Measurements from ENCODE around the gene BPNT1.
"Not testable (repeated sequence)": the region's sequence is repeated elsewhere in the genome, so short reads cannot be mapped to it uniquely, and the experiment has no call there.

BPNT1 gene, protein sequence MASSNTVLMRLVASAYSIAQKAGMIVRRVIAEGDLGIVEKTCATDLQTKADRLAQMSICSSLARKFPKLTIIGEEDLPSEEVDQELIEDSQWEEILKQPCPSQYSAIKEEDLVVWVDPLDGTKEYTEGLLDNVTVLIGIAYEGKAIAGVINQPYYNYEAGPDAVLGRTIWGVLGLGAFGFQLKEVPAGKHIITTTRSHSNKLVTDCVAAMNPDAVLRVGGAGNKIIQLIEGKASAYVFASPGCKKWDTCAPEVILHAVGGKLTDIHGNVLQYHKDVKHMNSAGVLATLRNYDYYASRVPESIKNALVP

DNA sequence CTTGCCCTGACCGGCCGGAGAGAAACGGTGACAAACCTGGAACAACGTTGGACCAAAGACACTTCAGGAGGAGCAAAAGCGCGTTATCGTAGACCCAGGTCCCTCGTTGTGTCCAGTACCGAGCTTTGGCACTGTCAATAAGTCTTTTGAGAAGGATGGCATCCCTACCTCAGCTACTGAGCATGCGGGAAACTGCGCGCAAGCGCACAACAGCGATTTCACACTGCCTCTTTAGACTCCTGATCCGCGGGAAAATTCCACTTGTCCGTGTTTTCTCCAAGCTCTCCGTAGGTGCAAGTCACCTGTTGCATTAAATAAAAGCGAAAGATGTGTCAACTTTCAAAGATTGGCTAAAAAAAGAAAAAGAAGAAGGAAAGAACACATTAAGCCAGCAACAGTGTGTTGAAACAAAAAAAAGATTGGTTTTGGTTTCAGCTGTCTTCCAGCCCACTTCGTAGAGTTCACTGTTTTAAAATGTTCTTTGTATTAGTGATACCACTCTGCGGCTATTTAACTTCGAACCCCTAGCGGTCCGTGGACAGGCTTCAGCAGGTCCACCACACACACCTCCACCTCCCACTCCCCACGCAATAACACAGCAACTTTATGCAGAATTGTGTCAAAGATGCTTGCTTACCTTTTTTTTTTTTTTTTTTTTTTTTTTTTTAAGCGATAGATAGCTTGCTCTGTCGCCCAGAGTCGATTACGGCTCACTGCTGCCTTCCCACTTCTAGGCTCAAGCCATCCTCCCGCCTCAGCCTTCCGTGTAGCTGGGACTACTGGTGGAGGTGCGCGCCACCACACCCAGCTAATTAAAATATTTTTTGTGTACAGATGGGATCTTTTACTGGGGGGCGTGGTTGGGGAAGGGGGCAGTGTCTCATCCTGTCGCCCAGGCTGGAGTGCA, at the start of gene BPNT1:
Gene BPNT1, minus strand, starts transcription at position 139 of the 907 bp plus-strand sequence. CDS start 9,942 bp downstream, outside the sequence.
- DNase-seq = peak; percentile 97

DNA sequence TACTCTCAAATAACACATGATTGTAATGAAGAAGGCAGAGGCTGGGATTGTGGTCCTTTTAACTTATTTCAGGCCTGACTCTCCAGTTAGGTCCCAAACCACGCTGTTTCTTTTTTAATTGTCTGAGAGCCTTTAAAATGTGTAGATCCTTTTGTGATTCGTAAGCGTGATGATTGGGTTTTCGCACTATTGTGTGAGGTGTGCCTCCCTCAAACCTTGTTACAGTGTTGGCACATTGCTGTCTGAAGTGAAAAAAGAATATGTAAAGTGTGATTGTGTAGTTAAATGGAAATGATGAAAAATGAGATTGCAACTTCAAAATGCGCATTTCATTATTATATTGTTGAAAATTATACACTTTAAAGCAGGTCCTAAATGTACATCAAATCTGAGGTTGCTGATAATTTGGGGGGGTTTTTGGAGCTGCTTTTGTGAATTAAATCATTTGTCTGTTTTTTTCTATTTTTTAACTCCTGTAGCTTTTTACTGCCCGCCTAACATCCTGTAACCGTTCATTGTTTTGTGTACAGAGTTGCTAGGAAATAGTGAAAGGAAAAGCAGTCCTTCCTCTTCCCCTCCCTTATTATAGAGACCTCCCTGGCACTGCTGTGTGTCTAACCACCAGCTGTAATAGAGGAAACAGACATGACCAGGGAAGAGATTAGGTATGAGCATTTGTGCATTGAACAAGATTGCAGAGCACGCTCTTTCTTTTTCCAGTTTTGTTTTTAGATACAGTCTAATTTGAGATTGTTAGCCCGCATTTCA, 47.6 kb upstream of the BPNT1 start:
- DNase-seq = no peak

DNA sequence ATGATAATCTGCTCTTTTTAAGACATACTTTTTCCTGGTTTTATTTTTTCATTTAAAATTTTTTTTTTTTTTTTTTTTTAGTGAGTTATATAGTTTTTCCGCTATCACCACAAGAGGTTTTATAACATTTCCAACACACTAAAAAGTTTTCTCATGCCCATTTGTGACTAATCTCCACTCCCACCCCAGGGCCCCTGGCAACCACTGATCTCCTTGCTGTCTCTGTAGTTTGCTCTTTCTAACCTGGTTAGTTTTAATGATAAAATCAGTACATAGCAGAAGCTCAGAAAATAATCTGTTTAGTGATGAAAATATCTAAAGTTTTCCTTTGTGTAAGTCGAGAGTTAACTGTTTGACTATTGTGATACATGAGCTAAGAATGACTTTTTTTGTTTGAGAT, 46.2 kb upstream of the BPNT1 start:
- DNase-seq = no peak

DNA sequence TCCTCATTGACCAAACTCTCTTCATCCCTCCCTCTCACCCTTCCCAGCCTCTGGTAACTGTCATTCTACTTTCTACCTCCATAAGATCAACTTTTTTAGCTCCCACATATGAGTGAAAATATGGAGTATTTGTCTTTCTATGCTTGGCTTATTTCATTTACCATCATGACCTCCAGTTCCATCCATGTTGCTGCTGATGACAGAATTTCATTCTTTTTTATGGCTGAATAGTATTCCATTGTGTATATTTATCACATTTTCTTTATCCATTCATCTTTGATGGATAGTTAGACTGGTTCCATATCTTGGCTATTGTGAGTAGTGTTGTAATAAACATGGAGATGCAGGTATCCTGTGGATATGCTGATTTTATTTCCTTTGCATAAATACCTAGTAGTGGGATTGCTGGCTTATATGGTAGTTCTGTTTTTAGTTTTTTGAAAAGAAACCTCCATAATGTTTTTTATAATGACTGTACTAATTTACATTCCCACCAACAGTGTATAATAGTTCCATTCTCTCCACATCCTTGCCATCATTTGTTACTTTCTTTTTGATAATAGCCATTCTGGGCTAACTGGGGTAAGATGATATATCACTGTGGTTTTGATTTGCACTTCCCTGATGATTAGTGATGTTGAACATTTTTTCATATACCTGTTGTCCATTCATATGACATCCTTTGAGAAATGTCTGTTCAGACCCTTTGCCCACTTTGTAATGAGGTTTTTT, 40.1 kb upstream of the BPNT1 start:
- DNase-seq = no peak

DNA sequence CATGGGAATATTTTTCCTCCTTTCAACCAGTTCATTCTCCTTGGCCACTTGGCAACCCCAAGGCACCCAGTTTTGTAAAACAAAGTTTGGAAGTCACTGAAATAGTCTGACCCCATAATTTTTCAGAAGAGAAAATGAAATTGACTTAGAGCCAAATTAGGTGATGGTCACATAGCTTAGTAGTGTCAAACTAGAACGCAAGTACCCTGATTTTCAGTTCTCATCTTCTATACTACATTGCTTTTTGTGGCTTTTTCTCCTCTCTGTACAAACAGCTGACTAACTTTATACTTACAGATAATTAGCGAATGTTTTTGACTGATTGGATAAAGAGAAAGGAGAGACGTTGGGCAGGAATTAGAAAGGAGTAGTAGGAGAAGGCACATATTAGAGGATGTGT, 37.5 kb upstream of the BPNT1 start:
- DNase-seq = no peak

DNA sequence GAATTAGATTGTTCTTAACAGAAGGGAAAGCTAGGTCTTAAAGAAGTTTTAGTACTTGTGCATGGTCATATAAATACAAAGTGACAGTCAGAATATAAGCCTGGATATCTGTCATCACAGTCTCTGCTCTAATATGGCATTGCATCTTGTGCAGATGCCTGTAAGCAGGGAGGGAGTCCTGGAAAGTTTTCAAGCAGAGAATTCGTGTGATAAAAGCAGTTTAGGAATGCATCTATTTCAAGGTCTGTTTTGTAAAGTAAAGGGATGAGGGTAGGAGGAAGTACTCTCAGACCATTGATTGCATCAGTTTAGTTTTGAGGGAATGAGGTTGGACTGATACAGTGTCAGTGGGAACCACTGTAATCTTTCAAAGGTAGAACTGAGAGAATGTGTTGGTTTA, 35.0 kb upstream of the BPNT1 start:
- no peak for DNase-seq

DNA sequence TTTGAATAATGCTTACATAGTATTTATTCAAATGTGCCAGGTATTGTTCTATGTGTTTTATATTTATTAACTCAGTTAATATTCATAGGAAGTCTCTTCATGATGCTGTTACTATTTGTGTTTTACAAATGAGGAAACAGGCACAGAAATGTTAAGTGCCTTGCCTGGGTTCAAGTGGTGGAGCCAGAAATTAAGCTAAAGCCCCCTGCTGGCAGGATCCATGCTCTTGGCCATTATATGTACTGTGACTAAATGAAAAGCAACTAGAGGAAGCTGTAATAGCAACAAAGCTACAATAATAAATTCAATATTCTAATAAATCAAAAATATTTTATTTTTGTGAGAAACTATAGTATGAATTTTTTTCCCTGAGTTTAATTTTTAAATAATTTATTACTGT, 34.3 kb upstream of the BPNT1 start:
- DNase-seq = peak; percentile 6

DNA sequence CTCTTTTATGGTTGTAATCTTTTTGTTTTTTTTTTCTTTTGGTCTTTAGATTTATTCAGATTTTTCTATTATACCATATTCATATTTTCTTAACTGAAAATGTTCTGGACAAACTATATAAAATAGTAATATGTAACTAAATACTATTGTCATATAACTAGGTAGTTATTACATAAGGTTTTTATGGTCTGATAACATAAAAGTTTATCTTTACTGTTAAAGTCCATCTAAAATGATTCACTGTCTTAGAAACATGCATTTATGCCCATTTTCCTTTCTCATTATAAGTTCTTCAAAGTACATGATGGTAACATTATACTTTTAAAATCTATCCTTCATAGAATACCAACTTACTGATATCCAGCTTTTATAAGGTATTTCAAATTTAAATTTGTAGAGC, 33.5 kb upstream of the BPNT1 start:
- DNase-seq = no peak

DNA sequence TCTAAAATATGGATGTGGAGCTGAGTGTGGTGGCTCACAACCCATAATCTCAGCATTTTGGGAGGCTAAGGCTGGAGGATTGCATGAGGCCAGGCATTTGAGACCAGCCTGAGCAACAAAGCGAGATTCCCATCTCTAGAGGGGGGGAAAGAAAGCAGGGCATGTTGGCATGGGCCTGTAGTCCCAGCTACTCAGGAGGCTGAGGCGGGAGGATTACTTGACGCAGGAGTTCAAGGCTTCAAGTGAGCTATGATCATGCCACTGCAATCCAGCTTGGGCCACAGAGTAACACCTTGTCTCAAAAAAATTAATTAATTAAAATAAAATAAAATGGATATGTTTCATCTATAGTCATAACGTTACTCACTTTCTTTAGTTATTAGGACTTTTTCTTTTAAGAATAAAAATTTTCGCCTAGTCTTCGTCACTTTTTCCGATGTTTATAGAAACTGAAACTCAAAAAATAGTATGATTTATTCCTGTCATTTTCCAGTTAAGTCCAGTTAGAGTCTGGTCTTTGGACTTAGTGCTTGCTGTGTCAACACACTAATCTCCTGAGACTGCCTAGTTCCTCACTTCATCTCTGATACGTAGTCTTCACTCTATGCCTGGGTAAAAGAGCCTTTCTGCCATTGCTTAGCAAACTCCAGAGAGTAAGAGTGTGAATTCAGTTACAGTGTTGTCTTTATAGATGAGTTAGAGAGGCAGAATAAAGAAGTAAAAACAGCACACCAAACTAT, 32.4 kb upstream of the BPNT1 start:
- no peak for DNase-seq

DNA sequence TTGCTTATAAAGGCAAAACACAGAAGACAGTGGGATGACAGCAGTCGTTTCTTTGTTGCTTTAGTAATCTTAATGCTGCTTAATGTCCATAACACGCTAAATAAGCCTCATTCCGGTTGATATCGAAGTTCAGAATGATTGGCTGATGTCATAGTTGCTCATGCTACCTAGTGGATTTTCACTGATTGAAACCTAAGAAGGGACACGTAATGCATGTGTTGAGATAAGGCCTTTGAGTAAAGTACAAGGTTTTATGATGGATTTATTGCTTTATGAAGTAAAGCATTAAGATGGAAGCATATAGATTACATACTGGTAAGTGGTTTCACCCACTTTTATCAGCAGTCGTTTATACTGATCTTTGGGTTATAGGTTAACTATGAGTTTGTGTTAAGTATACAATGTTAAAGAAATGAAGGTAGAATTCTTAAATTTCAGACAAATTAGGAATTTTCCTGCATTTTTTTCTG, 29.5 kb upstream of the BPNT1 start:
- DNase-seq = no peak

DNA sequence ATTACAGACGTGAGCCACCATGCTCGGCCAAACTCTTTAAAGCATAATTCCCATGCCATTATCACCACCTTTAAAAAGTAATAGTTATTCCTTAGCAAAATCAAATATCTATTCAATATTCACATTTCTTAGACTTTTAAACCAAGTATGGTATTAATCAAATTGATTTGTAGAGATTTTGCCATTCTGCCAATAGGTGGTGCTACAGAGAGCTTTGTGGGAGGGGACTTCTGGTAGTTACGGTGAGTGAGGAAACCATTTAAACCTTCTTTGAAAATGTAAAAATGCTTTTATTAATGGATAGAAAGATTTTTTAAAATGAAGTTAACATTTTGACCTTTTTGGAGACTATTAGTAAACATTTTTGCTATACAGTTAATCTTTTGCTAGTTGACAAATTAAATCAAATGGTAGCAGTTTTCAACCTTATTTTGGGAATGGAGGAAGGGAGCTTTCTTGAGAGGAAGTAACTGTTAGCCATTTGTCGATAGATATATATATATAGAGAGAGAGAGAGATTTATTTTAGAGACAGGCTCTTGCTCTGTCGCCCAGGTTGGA, 23.6 kb upstream of the BPNT1 start:
- DNase-seq = peak; percentile 28

DNA sequence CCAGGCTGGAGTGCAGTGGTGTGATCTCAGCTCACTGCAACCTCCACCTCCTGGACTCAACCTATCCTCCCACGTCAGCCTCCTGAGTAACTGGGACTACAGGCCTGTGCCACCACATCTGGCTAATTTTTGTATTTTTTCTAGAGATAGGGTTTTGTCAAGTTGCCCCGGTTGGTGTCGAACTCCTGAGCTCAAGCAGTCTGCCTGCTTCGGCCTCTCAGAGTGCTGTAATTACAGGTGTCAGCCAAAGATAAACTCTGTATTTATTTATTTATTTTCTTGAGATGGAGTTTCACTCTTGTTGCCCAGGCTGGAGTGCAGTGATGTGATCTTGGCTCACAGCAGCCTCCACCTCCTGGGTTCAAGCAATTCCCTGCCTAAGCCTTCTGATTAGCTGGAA, 23.0 kb upstream of the BPNT1 start:
- not testable (repeated sequence) for DNase-seq

DNA sequence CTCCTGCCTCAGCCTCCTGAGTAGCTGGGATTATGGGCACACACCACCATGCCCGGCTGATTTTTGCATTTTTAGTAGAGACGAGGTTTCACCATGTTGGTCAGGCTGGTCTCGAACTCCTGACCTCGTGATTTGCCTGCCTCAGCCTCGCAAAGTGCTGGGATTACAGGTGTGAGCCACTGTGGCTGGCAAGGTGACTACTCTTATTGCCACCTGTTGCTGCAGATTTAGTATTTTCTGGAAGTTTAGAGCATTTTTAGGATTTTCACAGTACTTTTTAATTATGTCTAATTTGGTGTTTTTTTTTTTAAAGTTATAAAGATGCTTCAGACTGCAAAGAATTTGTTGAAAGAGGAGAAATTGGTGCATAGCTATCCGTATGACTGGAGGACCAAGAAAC, 20.9 kb upstream of the BPNT1 start:
- not testable (repeated sequence) for DNase-seq

DNA sequence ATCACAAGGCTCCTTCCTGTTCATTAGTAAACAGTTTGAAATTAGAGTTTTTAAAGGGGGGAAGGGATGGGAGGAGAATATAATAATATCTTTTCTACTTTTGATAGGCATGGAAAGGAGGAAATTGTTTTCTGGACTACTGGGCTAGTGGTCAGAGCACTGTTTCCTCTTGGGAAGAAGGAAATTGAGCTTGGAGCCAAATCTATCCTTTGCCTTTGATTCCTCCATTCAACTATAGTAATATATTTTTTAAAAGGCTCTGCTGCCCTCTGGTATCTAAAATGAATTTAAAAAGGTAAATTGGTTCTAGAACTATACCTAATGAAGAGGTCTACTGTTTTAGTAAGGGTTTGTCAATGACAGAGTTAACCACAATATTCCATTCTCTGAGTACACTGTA, 10.2 kb upstream of the BPNT1 start:
- no peak for DNase-seq

DNA sequence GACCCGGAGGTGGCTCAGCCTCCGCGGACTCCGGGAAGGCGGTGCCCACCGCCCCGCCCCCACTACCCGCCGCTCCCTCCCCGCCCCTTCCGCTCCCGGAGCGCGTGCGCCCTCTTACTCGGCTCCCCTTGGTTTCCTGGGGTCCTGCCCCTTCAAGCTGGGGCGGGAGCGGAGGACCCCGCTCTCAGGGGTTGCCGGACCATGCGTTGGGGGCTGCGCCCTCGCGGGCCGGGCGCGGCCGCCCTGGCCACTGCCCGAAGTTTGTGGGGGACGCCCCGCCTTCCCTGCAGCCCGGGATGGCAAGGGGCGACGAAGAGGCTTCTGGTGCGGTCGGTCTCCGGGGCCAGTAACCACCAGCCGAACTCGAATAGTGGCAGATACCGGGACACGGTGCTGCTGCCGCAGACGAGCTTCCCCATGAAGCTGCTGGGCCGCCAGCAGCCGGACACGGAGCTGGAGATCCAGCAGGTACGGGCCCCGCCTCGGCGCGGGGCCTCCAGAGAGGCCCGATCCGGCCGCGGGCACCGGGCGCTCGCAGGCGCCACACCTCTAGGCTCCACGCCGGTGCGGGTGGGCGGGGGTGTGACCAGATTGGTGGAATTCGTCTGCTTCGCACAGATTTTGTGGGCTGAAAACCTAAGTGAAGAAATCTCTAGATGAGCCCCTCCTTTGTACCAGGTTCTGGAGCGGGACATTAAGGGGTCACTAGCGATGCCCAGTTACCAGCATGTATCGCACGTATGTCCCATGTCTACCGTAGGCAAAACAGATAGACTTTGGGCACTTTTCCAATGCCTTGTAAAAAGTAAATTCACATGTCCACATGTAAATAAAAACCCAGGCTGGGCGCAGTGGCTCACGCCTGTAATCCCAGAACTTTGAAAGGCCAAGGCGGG, 4.7 kb upstream of the BPNT1 start, which contains the start of gene IARS2:
Gene IARS2, plus strand, starts transcription at position 117 of the 896 bp plus-strand sequence. Its CDS starts 85 bp downstream, at position 202.
- peak; percentile 94 for DNase-seq

DNA sequence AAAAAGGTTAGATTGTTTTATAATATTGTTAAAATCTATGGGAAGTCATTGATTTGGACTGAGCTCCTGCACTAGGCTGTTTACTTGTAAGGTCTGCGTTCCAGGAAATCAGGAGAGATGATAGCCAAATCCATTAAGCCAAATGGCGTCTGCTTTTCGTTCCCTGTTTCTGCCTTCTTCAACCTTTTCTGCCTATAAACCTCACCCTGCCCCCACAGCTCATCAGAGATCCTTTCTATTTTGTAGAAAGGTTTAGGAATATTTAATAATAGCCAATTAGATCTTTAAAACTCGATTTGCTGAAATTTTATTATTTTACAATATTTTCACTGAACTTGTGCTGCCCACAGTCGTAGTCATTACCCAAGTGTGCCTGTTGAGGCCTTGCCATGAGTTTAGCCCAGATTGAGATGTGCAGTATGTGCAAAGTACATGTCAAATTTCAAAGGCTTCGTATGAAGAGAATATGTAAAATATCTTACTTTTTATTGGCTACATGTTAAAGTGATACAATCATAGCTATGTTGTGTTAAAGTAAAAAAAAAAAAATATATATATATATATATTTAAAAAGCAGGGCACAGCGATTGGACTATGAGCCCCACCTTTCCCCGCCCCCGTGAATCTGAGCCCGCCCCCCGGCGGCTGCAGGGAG, 3.9 kb upstream of the BPNT1 start:
- no peak for DNase-seq

DNA sequence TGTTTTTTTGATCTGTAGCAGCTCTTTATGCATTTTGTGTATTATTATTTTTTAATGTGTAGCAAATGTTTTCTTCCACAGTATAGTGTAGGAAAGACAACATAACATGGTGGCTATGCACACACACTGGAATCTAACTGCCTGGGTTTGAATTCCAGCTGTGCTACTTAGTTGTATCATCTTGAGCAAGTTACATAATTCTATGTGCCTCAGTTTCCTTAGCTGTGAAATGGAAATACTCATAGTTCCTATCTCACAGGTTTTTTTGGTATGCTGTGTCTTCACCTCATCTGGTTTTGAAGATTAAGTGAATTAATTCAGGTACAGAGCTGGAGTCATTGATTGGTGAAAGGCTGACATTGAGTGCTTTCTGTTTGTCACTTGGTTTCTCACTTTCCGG, 3.1 kb upstream of the BPNT1 start:
- no peak for DNase-seq

DNA sequence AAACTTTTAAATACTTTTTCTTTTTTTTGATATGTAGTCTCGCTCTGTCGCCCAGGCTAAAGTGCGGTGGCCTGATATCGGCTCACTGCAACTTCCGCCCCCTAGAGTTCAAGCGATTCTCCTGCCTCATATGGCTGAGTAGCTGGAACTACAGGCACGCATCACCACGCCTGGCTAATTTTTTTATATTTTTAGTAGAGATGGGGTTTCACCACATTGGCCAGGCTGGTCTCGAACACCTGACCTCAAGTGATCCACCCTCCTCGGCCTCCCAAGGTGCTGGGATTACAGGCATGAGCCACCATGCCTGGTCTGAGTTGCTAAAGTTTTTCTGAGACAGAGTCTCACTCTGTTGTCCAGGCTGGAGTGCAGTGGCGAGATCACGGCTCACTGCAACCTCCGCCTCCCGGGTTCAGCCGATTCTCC, 3.3 kb downstream of the BPNT1 start:
- DNase-seq = not testable (repeated sequence)

DNA sequence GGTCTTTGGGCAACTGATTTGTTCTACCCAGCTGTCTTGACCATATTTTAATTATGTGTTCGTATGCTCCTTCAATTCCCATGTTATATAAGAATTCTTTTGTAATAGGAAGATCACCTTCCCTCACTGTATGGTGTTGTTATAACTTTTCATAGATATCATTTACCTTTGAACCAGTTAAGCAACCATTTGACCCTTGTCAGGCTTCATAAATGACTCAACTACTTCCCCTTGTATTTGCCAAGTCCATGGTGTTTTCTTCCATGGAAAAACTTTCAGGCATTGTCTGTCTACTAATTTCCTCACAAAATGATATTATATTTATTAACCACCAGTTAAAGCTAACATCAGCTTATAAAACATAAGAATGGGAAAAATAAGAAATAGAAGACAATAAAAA, 5.1 kb downstream of the BPNT1 start:
- DNase-seq = no peak

DNA sequence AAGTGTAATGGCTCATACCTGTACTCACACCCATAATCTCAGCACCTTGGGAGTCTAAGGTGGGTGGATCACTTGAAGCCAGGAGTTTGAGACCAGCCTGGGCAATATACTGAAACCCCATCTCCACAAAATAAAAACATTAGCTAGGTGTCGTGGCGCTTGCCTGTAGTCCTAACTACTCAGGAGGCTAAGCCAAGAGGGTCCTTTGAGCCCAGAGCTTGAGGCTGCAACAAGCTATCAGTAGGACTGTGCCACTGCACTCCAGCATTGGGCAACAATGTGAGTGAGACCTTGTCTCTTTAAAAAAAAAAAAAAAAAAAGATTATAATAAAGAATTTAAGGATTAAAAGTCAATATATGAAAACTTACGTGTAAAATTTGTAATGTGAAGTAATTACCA, 11.7 kb downstream of the BPNT1 start:
- DNase-seq = no peak

All from NCI-H1436 (cell line).